A549 (cell line): ENCODE measurements around the gene GPR142.

Experiments used
- BCL3 ChIP-seq: fragments of >200 bp; sonication (Bioruptor Twin); formaldehyde crosslinking; IDR thresholded peaks from 3 replicates; pipeline ENCODE4 v1.6.1; 2016
- CBX8 ChIP-seq: fragments of 200-600 bp; sonication (generic); IDR thresholded peaks from 2 replicates; pipeline ENCODE4 v1.6.1; 2016
- CTCF ChIP-seq: fragments of >200 bp; sonication (Bioruptor Twin); formaldehyde crosslinking; IDR thresholded peaks from 3 replicates; pipeline ENCODE4 v1.5.1; 2016
- JUNB ChIP-seq: fragments of >200 bp; sonication (Bioruptor Twin); formaldehyde crosslinking; IDR thresholded peaks from 2 replicates; pipeline ENCODE4 v1.6.1; 2016
- MAFK ChIP-seq: fragments of 450-650 bp; IDR thresholded peaks from 2 replicates; pipeline ENCODE4 v1.6.1; 2014; ENCODE audit not compliant: partially characterized antibody
- MAZ ChIP-seq: fragments of 150-350 bp; IDR thresholded peaks from 2 replicates; pipeline ENCODE4 v1.6.1; 2014; ENCODE audit warnings: antibody characterized with exemption, low read depth, low read length, borderline replicate concordance
- NPAS2 ChIP-seq: fragments of 250-450 bp; sonication (Bioruptor Pico); IDR thresholded peaks from 2 replicates; pipeline ENCODE4 v1.8.0; 2022; ENCODE audit warnings: mild to moderate bottlenecking, moderate library complexity, borderline replicate concordance
- RCOR1 ChIP-seq: fragments of 150-350 bp; IDR thresholded peaks from 2 replicates; pipeline ENCODE4 v1.6.1; 2014; ENCODE audit warnings: antibody characterized with exemption, low read length, low read depth
- REST ChIP-seq: fragments of 200-600 bp; sonication (generic); IDR thresholded peaks from 2 replicates; pipeline ENCODE4 v1.6.1; 2016; ENCODE audit warnings: antibody characterized with exemption, mild to moderate bottlenecking, moderate library complexity
- ZFP36 ChIP-seq: fragments of 450-650 bp; IDR thresholded peaks from 2 replicates; pipeline ENCODE4 v1.6.1; 2014; ENCODE audit warnings: borderline replicate concordance; ENCODE audit not compliant: partially characterized antibody

DNA sequence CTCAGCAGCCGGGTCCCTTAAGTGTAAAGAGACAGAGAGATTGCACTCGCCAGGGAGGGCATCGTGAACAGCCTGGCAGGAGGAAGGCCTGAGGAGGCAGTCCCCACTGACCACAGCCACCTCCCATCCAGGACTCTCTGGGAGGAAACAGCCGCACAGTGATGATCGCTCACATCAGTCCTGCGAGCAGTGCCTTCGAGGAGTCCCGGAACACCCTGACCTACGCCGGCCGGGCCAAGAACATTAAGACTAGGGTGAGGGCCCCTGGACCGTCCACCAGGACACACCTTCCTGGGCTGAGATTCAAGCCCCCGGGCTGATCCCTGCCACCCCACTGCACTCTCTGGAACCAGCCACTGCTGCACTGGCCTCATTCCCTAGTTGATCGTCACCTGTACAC is 19.7 kb upstream of the GPR142 start:
- no peak for TF ChIP-seq ZFP36
- TF ChIP-seq CTCF = no peak
- TF ChIP-seq RCOR1 = no peak
- TF ChIP-seq NPAS2 (CRISPR knock-in tag) = no peak
- no peak for TF ChIP-seq BCL3
- no peak for TF ChIP-seq REST
- no peak for TF ChIP-seq JUNB
- no peak for TF ChIP-seq MAFK
- TF ChIP-seq MAZ = no peak
- no peak for TF ChIP-seq CBX8
